HepG2 (cell line): ENCODE data around the gene EPB41L1. TPM values are rescaled to one million over a fixed set of nuclear protein-coding genes. Genes with fewer than 3 reads are reported as not detected.
A peak's percentile ranks its signal among the peaks of the same experiment; 100 is the strongest.

Experiments
- ARID5B ChIP-seq: IDR thresholded peaks from 2 replicates; pipeline ENCODE4 v1.4.0; 2020; ENCODE audit warnings: mild to moderate bottlenecking, missing genetic modification reagents
- ARNT2 ChIP-seq: sonication (generic); formaldehyde crosslinking; IDR thresholded peaks from 2 replicates; pipeline ENCODE4 v1.8.0; 2022; ENCODE audit warnings: mild to moderate bottlenecking, low read depth, missing genetic modification reagents, moderate library complexity
- ARNTL ChIP-seq: sonication (generic); formaldehyde crosslinking; IDR thresholded peaks from 2 replicates; pipeline ENCODE4 v1.4.0; 2020; ENCODE audit warnings: mild to moderate bottlenecking, missing genetic modification reagents
- DMAP1 ChIP-seq: IDR thresholded peaks from 2 replicates; pipeline ENCODE4 v1.6.1; 2016
- EP300 ChIP-seq, 3 experiments: sonication (generic) in 1 of 3; formaldehyde crosslinking in 1 of 3; IDR thresholded peaks; 2 replicates each; pipeline versions ENCODE4 v1.5.1 to v1.6.1; 2011 to 2020; ENCODE audit warnings: low read depth in 2 of 3, low read length in 2 of 3, borderline replicate concordance in 1 of 3, improper control_type of control experiment in 1 of 3, mild to moderate bottlenecking in 1 of 3, missing genetic modification reagents in 1 of 3, moderate library complexity in 1 of 3
- GRHL1 ChIP-seq: sonication (generic); formaldehyde crosslinking; conservative IDR thresholded peaks from 2 replicates; pipeline ENCODE4 v1.8.0; 2022; ENCODE audit warnings: missing genetic modification reagents
- HDAC1 ChIP-seq: sonication (generic); formaldehyde crosslinking; IDR thresholded peaks from 2 replicates; pipeline ENCODE4 v1.5.1; 2020; ENCODE audit warnings: mild to moderate bottlenecking, missing genetic modification reagents
- KDM4B ChIP-seq: sonication (generic); formaldehyde crosslinking; IDR thresholded peaks from 2 replicates; pipeline ENCODE4 v1.4.0; 2020; ENCODE audit warnings: missing genetic modification reagents
- MLLT10 ChIP-seq: sonication (generic); formaldehyde crosslinking; IDR thresholded peaks from 2 replicates; pipeline ENCODE4 v1.4.0; 2020; ENCODE audit warnings: missing genetic modification reagents
- NCOA1 ChIP-seq: sonication (generic); formaldehyde crosslinking; IDR thresholded peaks from 2 replicates; pipeline ENCODE4 v1.9.0; 2021; ENCODE audit warnings: missing genetic modification reagents
- NFYC ChIP-seq: IDR thresholded peaks from 2 replicates; pipeline ENCODE4 v1.6.1; 2016; ENCODE audit warnings: missing genetic modification reagents, missing compliant biosample characterization
- PLSCR1 ChIP-seq: sonication (generic); formaldehyde crosslinking; IDR thresholded peaks from 2 replicates; pipeline ENCODE4 v1.5.0; 2020; ENCODE audit warnings: missing genetic modification reagents, mild to moderate bottlenecking, borderline replicate concordance
- RELA ChIP-seq: sonication (generic); formaldehyde crosslinking; IDR thresholded peaks from 2 replicates; pipeline ENCODE4 v1.4.0; 2020; ENCODE audit warnings: missing genetic modification reagents
- SAP130 ChIP-seq: IDR thresholded peaks from 2 replicates; pipeline ENCODE4 v1.6.1; 2016; ENCODE audit warnings: low read depth
- SIN3A ChIP-seq: IDR thresholded peaks from 2 replicates; pipeline ENCODE4 v1.6.1; 2011; ENCODE audit warnings: low read depth, mild to moderate bottlenecking, control low read depth, low read length, borderline replicate concordance
- SP5 ChIP-seq: IDR thresholded peaks from 2 replicates; pipeline ENCODE4 v1.6.1; 2016; ENCODE audit warnings: low read depth, borderline replicate concordance
- ZBTB8A ChIP-seq: sonication (generic); formaldehyde crosslinking; IDR thresholded peaks from 2 replicates; pipeline ENCODE4 v1.4.0; 2020; ENCODE audit warnings: mild to moderate bottlenecking, low read depth, missing genetic modification reagents, borderline replicate concordance
- ZMAT5 ChIP-seq: sonication (generic); formaldehyde crosslinking; IDR thresholded peaks from 2 replicates; pipeline ENCODE4 v1.5.0; 2020; ENCODE audit warnings: mild to moderate bottlenecking, low read depth, missing genetic modification reagents, borderline replicate concordance
- ZNF33A ChIP-seq: sonication (generic); formaldehyde crosslinking; IDR thresholded peaks from 2 replicates; pipeline ENCODE4 v1.5.1; 2020; ENCODE audit warnings: missing genetic modification reagents, mild to moderate bottlenecking, moderate library complexity, borderline replicate concordance
- ZNF619 ChIP-seq: sonication (generic); formaldehyde crosslinking; IDR thresholded peaks from 2 replicates; pipeline ENCODE4 v1.4.0; 2020; ENCODE audit warnings: mild to moderate bottlenecking, missing genetic modification reagents
- polyA plus RNA-seq, 8 experiments: library from polyadenylated mRNA; depleted of rRNA in 3 of 8; stranded (reverse) in 7 of 8; unstranded in 1 of 8; fragments of >200 nt; fragmentation: Illumina TruSeq in 4 of 8; extraction: Trizol in 4 of 8; gene quantifications; 2 replicates each; pipeline versions ENCODE4 v1.2.1 to v1.2.3, GENCODE V29; 2011 to 2016; ENCODE audit warnings: low read depth in 4 of 8, missing spikeins in 1 of 8, mixed read lengths in 1 of 8; ENCODE audit not compliant: insufficient read depth in 1 of 8
- total RNA-seq, 5 experiments: library from RNA; depleted of rRNA; stranded (reverse); fragments of >200 nt; fragmentation: Illumina TruSeq; extraction: Trizol; gene quantifications; 2 replicates each; pipeline ENCODE4 v1.2.3, GENCODE V29; 2016; ENCODE audit warnings: low read depth in 1 of 5

The EPB41L1 gene
- total and polyA plus RNA-seq, 2 of the 13 experiments (the other 11 are each of a cell fraction or from before 2014, with no cell fraction given): 16.7 to 39.0 TPM

- peak; percentile 23; the same call in 1 of the 2 replicates for TF ChIP-seq ARID5B (CRISPR knock-in tag)
- TF ChIP-seq EP300 (IDR thresholded peaks at IDR 0.05; ENCODE audit: low read depth in 2 of 2, low read length in 2 of 2): no peak; a peak in 1 of 4 replicates
- no peak for TF ChIP-seq EP300 (CRISPR knock-in tag; IDR thresholded peaks at IDR 0.05; ENCODE audit: borderline replicate concordance)
- TF ChIP-seq SAP130: peak; percentile 84
- TF ChIP-seq PLSCR1: no peak
- TF ChIP-seq ZBTB8A (CRISPR knock-in tag): peak; percentile 75; the same call in 1 of the 2 replicates
- peak; percentile 83 for TF ChIP-seq ZNF619 (CRISPR knock-in tag)
- TF ChIP-seq HDAC1: peak; percentile 41; the same call in 1 of the 2 replicates
- no peak for TF ChIP-seq GRHL1
- TF ChIP-seq ARNT2 (CRISPR knock-in tag): no peak
- peak; percentile 73 for TF ChIP-seq ARNTL (CRISPR knock-in tag)
- TF ChIP-seq KDM4B (CRISPR knock-in tag): peak; percentile 40; the same call in 1 of the 2 replicates
- no peak for TF ChIP-seq MLLT10 (CRISPR knock-in tag)
- TF ChIP-seq SIN3A: peak; percentile 66; the same call in 1 of the 2 replicates
- TF ChIP-seq NFYC (CRISPR knock-in tag): no peak
- TF ChIP-seq ZNF33A (CRISPR knock-in tag): no peak
- peak; percentile 66; the same call in 1 of the 2 replicates for TF ChIP-seq DMAP1
- no peak for TF ChIP-seq ZMAT5 (CRISPR knock-in tag)
- TF ChIP-seq RELA (CRISPR knock-in tag): no peak
- peak; percentile 43; the same call in 1 of the 2 replicates for TF ChIP-seq SP5 (CRISPR knock-in tag)
- peak; percentile 59; the same call in 1 of the 2 replicates for TF ChIP-seq NCOA1 (CRISPR knock-in tag)
Measured at GRCh38 chr20:36153736-36154699, 522 bp upstream of the EPB41L1 start (continued).
